ENCODE data around the gene STXBP5.

The STXBP5 gene

GRCh38 chr6:147209762-147210449 is 5.7 kb downstream of the STXBP5 start:
- no peak for DNase-seq (ENCODE audit: low read depth in 2 of 2)

GRCh38 chr6:147211349-147211748 is 7.1 kb downstream of the STXBP5 start:
- no peak for DNase-seq (ENCODE audit: low read depth in 2 of 2)

GRCh38 chr6:147211831-147212230 is 7.6 kb downstream of the STXBP5 start:
- no peak for DNase-seq (ENCODE audit: low read depth in 2 of 2)

DNA sequence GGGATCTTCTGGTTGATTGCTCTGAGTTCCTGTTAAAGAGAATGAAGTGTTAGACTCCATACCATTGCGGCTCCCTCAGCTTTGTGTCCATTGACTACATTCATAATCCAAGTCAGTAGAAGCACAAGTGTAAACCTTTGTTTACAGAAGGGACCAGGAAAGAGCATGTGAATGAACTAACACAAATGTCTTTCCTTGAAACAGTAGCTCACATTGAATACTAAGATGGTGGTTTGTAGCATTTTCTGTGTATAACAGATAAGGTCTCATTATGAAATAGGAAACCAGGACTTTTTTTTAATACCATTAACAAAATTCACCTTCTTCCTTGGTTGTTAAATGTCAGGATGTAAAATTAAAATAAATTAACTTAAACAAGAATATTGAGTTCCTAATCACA is 8.4 kb downstream of the STXBP5 start:
- no peak for DNase-seq (ENCODE audit: low read depth in 2 of 2)

DNA sequence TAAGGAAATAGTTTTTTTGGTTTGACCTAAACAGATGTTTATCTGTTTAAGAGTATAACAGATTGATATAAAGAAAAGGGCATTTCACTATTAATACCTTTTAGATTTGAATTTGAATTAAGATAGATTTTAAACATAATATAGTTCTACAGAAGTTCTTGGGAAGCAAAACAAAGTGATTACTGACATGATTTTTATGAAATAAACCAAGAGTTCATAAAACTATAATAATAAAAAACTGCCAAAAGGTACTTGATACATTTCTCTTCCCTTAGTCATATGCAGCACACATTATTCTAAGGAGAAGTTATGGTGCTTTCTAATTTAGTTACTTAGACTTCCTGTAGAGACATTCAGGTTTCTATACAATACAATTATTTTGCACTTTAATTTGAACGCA is 9.6 kb downstream of the STXBP5 start:
- DNase-seq (ENCODE audit: low read depth in 2 of 2), result no peak

DNA sequence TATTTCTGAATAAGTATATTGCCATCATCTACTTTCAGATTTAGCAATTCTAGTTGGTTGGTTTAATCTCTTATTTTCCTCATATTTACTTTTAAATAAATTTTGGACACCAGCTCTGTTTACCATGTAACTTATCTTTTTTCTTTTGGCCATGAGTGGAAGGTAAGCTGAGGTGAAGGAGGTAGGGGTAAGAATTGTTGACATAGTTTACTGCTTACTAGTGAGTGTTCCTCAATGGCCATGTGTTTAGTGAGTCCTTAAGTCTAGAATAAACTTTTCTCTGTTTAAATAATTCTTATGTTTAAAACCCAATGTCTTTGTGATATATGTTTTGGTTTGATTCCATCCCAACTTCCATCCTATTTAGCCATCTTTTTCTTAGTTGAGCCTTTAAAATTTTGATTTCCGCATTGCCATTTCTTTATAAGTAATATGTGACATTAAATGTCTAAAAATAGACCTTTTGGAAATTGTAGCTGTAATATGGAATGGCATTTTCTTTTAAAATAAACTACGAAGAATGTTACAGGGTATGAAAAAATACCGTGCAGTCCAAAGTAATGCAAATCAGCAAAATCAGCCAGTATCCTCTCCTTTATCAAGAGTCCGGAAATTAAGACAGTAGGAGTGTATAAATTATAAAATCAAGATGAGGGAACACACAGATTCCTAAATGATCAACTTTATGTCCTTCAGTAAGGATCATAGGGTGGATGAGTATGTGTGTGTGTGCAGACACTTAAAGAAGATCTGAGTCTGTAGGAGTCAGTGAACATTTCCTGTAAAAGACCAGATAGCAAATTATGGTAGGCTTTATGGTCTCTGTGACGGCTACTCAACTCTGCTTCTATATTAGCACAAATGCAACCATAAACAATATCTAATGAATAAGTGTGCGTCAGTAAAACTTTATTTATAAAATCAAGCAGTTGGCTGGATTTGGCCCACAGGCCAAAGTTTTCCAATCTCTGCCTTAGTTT is 10.3 kb downstream of the STXBP5 start:
- no peak for DNase-seq (ENCODE audit: low read depth in 2 of 2)

GRCh38 chr6:147216915-147217314 is 12.7 kb downstream of the STXBP5 start:
- no peak for DNase-seq (ENCODE audit: low read depth in 2 of 2)

- DNase-seq (ENCODE audit: low read depth in 2 of 2), result no peak
Observed at GRCh38 chr6:147217840-147218404, 13.7 kb downstream of the STXBP5 start.

DNA sequence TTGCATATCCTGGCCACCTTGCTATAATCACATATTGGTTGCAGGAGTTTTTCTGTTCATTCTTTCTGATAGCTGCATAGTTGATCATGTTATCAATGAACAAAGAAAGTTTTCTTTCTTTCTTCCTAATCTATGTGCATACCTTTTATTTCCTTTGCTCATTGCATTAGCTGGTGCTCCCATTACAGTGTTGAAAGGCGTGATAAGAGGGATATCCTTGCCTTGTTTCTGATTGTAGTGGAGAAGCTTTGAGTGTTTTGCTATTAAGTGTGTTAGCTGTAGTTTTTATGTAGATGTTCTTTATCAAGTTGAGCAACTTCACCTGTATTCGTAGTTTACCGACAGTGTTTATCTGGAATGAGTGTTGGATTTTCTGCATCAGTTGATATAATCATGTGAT is 14.6 kb downstream of the STXBP5 start:
- no peak for DNase-seq (ENCODE audit: low read depth in 2 of 2)

DNA sequence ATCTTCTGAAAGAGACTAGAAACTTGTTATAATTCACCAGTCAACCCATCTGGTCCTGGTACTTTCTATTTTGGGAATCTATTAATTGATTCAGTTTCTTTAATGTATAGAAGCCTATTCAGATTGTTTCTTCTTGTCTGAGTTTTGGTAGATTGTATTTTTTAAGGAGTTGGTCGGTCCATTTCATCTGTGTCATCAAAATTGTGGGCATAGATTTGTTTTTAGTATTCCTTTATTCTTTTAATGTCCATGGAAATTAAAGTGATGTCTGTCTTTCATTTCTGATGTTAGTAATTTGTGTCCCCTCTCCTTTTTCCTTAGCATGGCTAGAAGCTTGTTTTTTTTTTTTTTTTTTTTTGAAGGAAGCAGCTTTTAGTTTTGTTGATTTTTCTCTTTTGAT is 15.2 kb downstream of the STXBP5 start:
- no peak for DNase-seq (ENCODE audit: low read depth in 2 of 2)

GRCh38 chr6:147220345-147220744 is 16.1 kb downstream of the STXBP5 start:
- DNase-seq (ENCODE audit: low read depth in 2 of 2), result no peak

DNA sequence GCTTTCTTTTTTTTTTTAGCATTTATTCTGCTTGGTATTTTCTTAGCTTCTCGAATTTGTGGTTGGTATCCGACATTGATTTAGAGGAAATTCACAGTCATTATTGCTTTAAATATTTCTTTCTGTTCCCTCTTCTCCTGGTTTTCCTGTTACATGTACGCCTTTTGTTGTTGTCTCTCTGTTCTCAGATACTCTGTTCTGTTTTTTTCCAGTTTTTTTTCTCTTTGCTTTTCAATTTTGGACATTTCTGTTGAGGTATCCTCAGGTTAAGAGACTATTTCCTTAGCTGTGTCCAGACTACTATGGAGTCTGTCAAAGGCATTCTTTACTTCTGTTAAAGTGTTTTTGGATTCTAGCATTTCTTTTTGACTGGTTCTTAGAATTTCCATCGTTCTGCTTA is 17.5 kb downstream of the STXBP5 start:
- DNase-seq (ENCODE audit: low read depth in 2 of 2), result no peak

DNA sequence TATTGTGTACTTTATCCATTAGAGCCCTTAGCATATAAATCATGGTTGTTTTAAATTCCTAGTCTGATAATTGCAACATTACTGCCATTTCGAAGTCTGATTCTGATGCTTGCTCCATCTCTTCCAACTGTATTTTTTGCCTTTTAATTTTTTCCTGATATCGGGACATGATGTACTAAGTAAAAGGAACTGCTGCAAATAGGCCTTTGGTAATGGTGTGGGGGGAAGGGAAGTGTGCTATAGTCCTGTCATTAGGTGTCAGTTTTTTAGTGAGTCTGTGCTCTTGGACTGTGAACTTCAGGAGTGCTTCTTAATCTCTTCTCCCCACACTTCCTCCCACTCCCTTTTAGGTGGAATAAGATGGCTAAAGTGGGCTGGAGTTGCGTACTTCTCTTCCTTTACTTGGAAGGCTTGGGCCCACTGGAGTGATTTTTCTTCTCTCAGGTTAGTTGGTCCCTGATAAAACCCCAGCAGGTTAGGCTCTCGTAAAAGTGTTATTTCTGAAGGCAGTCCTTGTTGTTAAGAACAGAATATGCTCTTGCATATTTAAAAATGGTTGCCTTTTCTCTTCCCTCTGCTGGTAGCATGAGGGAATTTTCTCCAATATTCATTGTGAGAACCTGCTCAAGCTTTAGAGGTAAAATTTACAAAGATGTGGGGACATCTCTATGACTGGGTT is 18.1 kb downstream of the STXBP5 start:
- no peak for DNase-seq (ENCODE audit: low read depth in 2 of 2)

DNA sequence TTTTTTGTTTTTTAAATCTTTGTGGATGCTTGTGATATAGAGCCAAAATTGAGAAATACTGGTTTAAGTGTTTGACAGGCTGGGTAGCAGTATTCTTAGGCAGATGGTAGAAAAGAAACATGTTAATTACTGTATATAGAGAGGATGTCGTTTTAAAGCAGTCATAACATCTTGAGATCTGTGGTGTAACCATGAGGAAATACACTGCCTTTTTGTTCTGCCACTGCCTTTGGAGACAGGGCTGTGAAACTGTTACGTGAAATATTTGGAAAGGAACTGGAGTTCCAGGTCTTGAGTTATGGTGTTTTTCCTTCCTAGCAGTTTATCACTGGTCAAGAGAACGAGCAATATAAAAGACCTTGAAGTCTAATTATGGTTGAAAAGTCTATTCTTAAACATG is 19.5 kb downstream of the STXBP5 start:
- no peak for DNase-seq (ENCODE audit: low read depth in 2 of 2)

GRCh38 chr6:147226163-147226724 is 22.0 kb downstream of the STXBP5 start:
- no peak for DNase-seq (ENCODE audit: low read depth in 2 of 2)

DNA sequence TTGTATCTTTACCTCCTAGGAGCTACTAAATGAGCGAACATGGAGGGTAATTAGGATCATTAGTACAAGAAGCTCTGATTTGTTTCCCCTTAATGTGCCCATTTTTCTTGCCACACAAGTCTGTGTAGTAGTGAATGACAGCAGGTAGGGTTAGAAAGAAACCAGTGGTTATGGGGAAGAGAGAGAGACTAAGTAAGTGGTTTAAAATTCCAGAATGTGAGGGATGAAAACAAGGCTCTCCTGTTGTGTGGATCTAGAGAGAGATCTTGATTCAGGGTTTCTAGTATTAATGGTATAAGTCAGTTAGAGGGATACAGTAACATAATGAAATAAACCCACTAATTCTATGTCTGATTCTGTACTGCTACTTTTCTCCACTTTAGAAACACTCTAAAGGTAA is 22.7 kb downstream of the STXBP5 start:
- no peak for DNase-seq (ENCODE audit: low read depth in 2 of 2)

GRCh38 chr6:147227770-147228320 is 23.6 kb downstream of the STXBP5 start:
- DNase-seq (ENCODE audit: low read depth in 2 of 2), result no peak

DNA sequence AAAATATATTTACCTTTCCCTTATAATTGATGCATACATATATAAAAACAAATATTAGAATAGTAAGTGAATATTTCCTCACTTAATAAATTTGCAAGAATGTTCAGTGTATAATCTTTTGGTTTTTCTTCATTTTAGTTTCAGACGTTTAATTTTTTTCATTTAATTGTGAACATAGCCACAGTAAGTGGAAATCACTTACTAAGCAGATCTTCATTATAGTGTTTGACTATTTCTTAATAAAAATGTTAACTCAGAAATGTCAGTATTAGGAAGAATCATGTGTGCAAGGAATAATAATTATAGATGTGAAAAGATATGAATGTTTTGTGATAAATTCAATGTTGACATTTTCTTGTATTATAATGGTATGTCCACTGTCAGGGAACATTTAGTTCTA is 27.4 kb downstream of the STXBP5 start:
- DNase-seq (ENCODE audit: low read depth in 2 of 2), result no peak

DNA sequence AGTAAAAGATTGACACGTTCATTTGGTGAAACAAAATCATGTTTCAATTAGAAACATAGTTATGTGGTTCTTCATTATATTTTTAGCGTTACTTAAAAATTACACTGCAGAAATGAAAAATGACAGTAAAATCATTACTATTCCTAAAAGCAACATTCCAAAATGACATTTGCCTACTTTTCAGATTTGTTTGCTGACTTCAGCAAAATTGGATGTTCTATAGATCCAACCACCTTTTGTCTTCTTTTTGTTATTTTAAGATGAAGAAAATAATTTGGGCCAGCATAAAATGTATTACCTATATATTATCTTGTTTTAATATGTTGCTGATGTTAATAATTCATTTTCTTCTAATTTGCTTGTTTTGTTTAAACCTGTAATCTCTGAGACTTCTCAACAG is 30.5 kb downstream of the STXBP5 start:
- DNase-seq (ENCODE audit: low read depth in 2 of 2), result no peak

- no peak for DNase-seq (ENCODE audit: low read depth in 2 of 2)
Observed at GRCh38 chr6:147238164-147238563, 33.9 kb downstream of the STXBP5 start.

- no peak for DNase-seq (ENCODE audit: low read depth in 2 of 2)
Observed at GRCh38 chr6:147238906-147239305, 34.7 kb downstream of the STXBP5 start.

DNA sequence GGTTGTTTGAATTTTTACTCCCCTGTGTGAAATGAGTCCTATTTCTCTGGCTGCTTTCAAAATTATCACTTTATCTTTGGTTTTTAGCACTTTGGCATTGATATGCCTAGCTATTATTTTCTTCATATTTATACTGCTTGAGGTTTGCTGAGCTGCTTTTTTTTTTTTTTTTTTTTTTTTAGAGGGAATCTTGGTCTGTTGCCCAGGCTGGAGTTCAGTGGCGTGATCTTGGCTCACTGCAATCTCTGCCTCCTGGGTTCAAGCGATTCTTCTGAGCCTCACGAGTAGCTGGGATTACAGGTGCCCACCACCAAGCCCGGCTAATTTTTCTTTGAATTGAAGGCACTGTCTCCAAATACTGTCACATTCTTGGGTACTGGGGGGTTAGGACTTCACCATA is 40.6 kb downstream of the STXBP5 start:
- DNase-seq (ENCODE audit: low read depth in 2 of 2), result no peak

Measured in stimulated activated CD4-positive, alpha-beta T cell treated with anti-CD3 and anti-CD28 coated beads, Interleukin-1b, Interleukin-23, amount 100 ng/mL, for 1 hour (primary cell).